Lower leg skin (tissue), 3 donors: Measurements from ENCODE around the gene CPAMD8.

Experiments
- POLR2A ChIP-seq, 2 donors: fragments of 450-650 bp; IDR thresholded peaks; one replicate each; pipeline ENCODE4 v1.6.1; 2016 to 2017; ENCODE audit warnings: antibody characterized with exemption in 2 of 2, mild to moderate bottlenecking in 1 of 2, moderate library complexity in 1 of 2
- TF ChIP-seq, protein P1 (sequence below), 3 donors: fragments of 450-650 bp; IDR thresholded peaks; one replicate each; pipeline ENCODE4 v1.5.1; 2016; ENCODE audit warnings: antibody characterized with exemption in 3 of 3, mild to moderate bottlenecking in 3 of 3, moderate library complexity in 2 of 3

DNA sequence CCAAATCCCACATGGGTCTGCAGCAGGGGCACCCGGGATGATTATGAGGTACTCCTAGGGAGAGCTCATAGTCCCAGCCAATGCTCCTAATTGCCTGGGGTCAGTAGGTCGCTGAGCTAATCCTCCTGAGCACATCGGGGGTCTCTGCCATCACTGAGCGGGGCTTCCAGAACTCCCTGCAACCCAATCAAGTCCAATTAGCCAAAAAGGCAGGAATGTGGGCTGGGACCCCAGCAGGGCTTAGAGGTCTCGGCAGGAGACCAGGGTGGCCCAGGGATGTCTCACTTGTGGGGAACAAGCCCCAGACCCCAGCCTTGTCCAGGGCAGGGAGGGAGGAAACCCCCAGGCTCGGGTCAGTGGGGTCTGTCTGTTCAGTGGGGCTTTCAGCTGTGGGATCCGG lies 17.1 kb upstream of the CPAMD8 start:
- no peak for TF ChIP-seq POLR2A (IDR thresholded peaks at IDR 0.05)
- TF ChIP-seq, protein P1, sequence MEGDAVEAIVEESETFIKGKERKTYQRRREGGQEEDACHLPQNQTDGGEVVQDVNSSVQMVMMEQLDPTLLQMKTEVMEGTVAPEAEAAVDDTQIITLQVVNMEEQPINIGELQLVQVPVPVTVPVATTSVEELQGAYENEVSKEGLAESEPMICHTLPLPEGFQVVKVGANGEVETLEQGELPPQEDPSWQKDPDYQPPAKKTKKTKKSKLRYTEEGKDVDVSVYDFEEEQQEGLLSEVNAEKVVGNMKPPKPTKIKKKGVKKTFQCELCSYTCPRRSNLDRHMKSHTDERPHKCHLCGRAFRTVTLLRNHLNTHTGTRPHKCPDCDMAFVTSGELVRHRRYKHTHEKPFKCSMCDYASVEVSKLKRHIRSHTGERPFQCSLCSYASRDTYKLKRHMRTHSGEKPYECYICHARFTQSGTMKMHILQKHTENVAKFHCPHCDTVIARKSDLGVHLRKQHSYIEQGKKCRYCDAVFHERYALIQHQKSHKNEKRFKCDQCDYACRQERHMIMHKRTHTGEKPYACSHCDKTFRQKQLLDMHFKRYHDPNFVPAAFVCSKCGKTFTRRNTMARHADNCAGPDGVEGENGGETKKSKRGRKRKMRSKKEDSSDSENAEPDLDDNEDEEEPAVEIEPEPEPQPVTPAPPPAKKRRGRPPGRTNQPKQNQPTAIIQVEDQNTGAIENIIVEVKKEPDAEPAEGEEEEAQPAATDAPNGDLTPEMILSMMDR (IDR thresholded peaks at IDR 0.05): no peak
